Stimulated activated CD8-positive, alpha-beta memory T cell treated with anti-CD3 and anti-CD28 coated beads, Interleukin-7, amount 100 ng/mL, for 24 hours (primary cell): ENCODE measurements around the gene PKP3.
"Not testable (repeated sequence)": the region's sequence is repeated elsewhere in the genome, so short reads cannot be mapped to it uniquely, and the experiment has no call there.

Experiments
- DNase-seq: peaks from one replicate; pipeline ENCODE4 v3.0.0-alpha.2; 2020; ENCODE audit warnings: low read depth

PKP3 gene

DNA sequence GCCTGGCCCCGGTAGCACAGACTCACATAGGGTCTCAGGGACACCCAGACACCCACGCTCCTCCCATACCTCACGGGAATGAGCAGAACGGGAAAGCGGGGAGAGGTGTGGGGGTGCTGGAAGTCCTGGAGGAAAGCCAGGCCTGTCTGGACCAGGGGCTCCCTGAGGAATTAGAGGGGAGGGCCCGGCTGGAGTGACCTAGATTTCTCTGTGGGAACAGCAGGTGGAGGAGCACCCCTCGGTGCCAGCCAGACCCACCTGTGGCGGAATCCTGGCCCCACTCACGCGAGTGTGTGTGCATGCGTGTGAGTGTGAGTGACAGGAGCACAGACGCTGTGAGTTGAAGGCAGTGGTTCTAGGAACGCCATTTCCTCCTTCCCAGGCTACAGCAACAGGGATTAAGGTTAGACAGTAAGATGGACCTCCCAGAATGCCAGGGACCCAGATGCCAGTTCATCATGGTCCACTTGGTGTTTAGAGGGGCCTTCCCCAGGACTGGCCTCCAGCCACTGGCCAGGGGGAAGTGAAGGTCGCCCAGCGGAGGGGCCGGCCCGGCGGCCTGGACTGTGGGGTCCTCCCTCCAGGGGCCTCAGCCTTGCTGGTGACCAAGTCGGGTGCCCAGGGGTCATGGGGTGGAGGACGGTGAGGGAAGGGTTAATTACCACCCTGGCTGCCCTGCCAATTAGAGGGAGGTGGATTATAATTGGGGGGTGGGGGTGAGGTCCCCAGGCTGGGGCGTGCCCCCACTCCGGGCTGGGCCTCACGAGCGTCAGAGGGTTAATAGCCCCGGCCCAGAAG lies 1.0 kb downstream of the PKP3 start:
- DNase-seq: no peak

DNA sequence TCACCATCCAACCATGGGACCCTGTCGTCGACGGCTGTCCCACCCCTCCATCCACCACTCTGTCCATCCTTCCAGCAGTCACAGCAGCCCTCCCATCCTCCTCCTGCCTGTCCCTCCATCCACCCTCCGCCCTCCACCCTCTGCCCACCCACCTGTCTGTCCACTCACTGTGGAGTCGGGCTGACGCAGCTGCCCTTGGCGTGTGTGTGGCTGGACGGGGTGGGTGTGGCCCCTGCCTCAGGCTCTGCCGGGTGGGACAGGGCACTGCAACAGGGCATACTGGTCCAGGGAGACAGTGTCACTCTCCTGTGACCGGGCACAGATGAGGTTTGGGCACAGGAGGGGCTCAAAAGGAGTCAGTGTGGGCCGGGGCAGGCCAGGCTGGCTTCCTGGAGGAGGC lies 1.9 kb downstream of the PKP3 start:
- no peak for DNase-seq

DNA sequence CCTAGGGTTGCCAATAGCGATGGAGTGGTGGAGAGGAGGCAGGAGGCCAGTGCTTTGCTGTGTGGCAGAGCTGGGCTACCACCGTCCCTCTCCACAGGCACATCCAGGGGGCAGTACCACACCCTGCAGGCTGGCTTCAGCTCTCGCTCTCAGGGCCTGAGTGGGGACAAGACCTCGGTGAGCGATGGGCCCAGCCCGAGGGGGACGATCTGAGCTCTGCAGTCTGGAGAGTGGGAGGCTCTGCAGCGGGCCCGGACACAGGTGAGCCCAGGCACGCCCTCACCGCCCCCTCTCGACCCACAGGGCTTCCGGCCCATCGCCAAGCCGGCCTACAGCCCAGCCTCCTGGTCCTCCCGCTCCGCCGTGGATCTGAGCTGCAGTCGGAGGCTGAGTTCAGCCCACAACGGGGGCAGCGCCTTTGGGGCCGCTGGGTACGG lies 2.5 kb downstream of the PKP3 start:
- DNase-seq: no peak

DNA sequence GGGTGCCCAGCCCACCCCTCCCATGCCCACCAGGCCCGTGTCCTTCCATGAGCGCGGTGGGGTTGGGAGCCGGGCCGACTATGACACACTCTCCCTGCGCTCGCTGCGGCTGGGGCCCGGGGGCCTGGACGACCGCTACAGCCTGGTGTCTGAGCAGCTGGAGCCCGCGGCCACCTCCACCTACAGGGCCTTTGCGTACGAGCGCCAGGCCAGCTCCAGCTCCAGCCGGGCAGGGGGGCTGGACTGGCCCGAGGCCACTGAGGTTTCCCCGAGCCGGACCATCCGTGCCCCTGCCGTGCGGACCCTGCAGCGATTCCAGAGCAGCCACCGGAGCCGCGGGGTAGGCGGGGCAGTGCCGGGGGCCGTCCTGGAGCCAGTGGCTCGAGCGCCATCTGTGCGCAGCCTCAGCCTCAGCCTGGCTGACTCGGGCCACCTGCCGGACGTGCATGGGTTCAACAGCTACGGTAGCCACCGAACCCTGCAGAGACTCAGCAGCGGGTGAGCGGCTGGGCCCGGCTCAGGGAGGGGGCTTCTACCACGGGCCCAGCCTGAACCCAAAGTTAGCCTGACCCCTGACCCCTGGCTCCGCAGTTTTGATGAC lies 3.0 kb downstream of the PKP3 start:
- no peak for DNase-seq

DNA sequence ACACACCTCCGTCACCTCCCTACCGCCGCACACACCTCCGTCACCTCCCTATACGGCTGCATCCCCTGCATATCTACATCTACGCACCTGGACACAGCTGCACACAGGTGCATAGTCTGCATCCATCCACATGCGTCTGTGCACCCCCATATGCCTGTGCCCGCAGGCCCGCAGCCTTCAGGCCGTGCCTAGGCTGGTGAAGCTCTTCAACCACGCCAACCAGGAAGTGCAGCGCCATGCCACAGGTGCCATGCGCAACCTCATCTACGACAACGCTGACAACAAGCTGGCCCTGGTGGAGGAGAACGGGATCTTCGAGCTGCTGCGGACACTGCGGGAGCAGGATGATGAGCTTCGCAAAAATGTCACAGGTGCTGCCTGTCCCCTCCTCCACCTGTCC lies 4.8 kb downstream of the PKP3 start:
- DNase-seq: no peak

DNA sequence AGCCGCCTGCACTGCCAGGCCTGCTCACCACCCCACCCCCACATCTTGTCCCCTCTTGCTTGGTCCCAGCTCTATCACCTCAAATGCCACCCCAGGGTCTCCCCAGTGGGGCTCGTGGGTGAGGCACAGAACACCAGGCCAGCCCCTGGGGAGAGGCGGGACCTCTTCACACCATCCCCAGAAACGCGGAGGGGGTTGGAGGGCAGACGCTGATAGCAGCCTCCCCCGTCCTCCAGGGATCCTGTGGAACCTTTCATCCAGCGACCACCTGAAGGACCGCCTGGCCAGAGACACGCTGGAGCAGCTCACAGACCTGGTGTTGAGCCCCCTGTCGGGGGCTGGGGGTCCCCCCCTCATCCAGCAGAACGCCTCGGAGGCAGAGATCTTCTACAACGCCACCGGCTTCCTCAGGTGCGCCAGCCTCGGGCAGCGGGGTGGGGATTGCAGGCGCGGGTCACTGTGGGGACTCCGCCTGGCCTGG lies 5.8 kb downstream of the PKP3 start:
- DNase-seq: no peak

DNA sequence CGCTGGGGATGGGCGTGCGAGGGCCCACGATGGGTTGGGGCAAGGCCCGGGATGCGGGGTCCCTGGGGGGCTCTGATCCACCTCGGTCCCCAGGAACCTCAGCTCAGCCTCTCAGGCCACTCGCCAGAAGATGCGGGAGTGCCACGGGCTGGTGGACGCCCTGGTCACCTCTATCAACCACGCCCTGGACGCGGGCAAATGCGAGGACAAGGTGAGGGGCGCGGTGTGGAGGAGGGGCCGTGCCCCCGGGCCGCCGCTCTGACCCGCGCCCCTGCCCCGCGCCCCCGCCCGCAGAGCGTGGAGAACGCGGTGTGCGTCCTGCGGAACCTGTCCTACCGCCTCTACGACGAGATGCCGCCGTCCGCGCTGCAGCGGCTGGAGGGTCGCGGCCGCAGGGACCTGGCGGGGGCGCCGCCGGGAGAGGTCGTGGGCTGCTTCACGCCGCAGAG lies 6.3 kb downstream of the PKP3 start:
- DNase-seq: no peak

DNA sequence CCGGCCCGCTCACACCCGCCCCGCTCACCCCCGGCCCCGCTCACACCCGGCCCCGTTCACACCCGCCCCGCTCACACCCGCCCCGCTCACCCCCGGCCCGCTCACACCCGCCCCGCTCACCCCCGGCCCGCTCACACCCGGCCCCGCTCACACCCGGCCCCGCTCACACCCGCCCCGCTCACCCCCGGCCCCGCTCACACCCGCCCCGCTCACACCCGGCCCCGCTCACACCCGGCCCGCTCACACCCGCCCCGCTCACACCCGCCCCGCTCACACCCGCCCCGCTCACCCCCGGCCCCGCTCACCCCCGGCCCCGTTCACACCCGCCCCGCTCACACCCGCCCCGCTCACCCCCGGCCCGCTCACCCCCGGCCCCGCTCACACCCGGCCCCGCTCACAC lies 7.2 kb downstream of the PKP3 start:
- not testable (repeated sequence) for DNase-seq

DNA sequence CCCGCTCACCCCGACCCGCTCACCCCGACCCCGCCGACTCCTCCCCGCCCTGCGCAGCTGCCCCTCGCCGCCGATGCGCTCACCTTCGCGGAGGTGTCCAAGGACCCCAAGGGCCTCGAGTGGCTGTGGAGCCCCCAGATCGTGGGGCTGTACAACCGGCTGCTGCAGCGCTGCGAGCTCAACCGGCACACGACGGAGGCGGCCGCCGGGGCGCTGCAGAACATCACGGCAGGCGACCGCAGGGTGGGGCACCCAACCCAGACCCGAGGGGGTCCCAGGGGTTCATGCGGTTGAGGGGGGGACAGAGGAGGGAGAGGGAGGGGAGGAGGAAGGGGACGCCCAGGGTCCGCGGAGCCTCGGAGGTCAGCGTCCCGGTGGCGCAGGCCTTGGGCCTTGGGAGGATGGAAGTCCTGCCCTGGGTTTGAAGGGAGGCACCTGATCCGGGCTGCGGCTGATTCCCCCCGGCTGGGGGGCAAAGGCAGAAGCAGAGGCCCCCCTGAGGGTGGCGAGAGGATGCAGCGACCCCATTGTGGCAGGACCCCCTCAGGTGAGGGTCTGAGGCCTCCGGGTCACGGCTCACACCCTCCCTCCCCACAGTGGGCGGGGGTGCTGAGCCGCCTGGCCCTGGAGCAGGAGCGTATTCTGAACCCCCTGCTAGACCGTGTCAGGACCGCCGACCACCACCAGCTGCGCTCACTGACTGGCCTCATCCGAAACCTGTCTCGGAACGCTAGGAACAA lies 9.2 kb downstream of the PKP3 start:
- no peak for DNase-seq

DNA sequence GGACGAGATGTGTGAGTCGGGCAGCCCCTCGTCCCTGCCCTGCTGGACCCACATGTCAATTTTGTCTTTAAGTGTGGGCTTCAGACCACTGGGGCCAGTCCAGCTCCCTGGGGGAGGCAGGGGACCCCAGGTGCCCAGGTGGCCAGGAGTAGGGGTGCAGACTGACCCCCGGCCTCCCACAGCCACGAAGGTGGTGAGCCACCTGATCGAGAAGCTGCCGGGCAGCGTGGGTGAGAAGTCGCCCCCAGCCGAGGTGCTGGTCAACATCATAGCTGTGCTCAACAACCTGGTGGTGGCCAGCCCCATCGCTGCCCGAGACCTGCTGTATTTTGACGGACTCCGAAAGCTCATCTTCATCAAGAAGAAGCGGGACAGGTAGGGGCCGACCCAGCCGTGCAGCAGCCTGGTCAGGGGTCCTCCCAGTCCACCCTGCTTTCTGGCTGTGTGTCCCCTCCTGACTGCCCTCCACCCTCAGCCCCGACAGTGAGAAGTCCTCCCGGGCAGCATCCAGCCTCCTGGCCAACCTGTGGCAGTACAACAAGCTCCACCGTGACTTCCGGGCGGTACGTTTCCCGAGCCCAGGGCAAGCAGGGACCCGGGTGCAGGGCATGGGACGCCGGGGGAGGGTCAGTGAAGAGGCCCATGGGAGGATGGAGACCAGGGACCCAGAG lies 9.9 kb downstream of the PKP3 start:
- DNase-seq: no peak

DNA sequence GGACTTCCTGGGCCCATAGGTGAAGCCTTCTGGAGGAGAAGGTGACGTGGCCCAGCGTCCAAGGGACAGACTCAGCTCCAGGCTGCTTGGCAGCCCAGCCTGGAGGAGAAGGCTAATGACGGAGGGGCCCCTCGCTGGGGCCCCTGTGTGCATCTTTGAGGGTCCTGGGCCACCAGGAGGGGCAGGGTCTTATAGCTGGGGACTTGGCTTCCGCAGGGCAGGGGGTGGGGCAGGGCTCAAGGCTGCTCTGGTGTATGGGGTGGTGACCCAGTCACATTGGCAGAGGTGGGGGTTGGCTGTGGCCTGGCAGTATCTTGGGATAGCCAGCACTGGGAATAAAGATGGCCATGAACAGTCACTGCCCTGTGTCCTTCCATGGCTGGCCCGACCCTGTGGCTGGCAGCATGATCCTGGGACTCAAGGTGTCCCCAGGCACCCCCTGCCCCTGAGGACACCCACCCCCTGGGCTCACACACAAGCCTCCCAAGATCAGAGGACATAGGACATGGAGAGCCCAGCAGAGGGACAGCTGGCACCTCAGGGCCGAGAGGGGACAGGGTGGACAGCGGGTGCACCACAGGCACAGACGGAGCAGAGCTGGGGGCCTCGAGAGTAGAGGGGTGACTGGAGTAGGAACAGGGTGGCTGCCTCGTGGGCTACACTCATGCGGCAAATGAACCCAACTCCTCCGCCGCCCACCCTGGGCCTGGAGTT lies 10.7 kb downstream of the PKP3 start:
- DNase-seq: no peak

DNA sequence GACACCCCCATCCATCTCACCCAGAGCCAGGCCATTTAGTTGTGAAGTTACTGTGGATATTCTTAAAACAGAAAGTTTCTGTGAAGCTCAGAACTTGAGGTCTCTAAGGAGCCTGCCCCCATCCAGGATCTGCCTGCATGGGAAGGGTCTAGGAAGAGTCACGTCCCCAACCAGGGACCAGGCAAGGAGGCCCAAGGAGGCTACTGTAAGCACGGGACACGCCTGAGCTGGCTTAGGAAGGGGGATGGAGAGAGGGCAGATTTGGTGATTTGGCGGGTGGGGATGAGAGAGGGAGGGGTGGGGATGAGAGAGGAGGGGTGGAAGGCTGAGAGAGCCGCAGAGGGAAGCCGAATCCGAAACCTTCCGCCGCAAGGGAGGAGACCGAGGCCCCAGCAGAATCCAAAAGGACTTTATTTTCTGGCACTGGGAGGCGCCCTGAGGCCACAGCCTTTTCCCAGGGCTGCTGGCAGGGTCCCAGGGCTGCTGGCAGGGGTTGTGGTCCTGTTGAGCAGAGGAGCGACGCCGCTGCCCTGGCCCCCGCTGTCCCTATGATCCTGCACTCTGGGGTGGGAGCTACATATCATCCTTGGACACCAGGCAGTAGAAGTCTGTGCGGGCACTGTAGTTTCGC lies 11.4 kb downstream of the PKP3 start:
- no peak for DNase-seq

DNA sequence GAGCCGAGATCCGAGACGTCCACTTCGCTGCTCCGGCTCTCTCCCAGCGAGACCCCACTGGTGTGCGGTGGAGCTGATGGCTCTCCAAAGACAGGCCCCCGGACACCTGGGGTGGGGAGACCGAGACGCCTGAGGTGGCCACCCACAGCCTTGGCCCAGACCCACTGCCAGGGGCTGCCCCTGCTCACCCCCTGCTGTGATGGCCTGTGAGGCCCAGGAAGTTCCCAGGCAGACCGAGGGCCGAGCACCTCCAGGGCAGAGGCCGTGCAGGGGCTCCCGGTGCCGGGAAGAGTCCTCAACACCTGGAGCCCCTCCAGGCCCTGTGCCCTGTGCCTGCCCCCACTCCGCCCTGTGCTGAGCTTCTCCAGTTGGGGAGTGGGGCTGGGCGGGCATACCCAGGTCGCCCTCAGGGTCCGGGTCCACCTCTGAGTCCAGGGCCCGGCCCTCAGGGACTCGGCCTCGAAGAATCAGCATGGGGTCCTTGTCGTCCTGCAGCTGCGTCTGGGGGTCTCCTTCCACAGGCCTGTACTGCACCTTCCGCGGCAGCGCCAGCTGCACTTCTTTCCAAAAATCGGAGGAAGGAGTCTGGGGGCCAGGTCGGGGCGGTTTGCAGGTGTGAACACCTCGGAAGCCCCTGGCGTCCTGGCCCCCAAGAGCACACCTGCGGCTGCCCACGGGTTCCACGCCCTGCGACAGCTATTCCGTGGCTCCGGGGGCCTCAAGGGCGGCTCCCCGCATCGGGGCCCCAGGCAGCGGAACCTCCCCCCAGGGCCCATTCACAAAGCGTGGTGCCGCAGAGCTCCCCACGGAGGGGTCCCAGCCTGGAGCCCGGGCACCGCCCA lies 12.2 kb downstream of the PKP3 start:
- DNase-seq: no peak

DNA sequence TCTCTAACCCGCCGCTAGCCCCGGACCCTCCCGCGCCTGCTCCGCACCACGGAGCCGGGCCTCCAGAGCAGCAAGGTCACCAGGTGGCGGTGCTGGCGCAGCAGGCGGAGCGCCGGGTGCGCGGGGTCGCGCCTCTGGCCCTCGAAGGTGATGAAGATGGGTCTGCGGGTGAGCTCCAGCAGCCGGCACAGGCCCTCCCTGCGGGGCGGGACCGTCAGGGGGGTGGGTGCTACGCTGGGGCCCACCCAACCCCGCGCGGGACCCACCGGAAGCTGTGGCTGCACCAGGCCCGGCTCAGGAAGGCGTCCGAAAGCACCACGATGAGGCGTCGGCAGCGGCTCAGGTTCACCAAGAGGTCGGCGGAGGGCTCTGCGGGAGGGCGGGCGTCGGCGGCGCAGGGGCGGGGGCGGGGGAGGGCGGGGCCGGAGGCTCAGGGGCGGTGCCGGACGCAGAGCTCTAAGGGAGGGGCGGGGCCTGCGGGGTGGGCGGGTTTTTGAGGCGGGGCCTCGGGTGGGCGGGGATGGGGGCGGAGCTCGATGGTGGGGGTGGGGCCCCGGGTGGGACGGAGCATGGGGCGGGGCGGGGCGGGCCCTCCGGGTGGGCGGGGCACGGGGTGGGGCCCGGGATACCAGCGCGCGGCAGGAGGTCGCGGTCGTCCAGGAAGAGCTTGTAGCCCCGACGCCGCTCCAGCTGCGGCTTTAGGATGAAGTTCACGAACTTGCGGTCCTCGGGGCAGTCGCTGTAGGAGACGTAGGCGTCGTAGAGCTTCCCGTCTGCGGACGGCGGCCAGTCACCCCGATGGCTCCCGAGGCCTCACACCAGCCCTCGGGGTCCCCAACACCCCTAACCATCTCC lies 13.0 kb downstream of the PKP3 start:
- peak; percentile 77 for DNase-seq

DNA sequence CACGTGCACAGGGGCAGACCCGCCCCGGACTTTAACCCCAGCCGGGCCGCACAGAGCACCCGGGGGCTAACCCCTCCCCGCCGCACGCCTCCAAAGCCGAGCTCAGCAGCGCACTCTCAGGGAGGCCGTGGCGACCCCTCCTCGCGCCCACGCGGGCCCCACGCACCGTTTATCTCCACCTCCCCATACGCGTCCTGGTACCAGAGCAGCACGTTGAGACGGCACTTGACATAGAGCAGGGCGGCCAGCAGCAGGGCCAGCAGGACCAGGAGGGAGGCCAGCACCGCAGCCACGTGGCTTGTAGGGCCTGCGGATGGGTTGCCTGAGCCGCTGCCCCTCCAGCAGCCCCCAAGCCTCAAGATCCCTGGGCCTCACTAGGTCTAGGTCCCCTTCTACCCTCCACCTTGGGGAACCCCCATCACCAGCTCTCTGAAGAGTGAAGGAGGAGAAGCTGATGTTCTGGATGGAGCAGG lies 13.7 kb downstream of the PKP3 start:
- no peak for DNase-seq

DNA sequence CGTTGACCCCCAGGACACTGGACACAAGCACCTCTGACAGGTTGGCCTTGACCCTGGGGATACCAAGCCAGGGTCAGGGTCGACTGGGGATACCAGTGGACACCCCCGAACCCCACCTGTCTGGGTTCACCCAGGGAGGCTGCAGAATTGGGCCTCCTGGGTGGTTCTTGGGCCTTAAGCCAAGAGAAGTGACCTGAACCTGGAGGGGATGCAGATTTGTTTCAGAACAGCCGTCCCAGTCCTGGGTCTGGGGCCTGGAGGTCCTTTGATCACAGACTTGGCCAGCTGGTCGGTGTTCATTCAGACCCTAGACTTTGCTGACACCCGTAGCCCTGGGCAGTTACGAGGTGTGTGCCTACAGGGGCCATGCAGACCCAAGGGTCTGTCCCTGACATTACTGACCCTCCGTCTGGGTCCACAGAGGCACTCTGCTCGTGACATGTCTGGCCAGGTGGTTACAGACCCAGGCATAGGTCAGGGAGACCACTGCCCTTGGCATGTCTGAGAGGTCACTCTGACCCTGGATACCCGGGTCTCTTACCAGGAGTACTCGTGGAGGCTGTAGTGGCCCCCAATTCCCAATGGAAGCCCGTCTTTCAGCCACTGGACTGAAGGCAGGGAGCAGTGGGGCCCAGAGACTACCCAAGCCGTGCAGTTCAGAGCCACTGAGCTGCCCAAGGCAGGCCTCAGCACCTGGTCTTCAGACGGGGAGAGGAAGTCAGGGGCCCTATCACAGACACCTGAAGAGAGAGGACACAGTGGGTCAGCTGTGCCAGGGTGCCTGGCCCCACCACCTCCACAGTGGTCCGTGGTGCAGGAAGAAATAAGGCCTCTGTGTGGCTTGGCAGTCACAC lies 14.4 kb downstream of the PKP3 start:
- DNase-seq: no peak

DNA sequence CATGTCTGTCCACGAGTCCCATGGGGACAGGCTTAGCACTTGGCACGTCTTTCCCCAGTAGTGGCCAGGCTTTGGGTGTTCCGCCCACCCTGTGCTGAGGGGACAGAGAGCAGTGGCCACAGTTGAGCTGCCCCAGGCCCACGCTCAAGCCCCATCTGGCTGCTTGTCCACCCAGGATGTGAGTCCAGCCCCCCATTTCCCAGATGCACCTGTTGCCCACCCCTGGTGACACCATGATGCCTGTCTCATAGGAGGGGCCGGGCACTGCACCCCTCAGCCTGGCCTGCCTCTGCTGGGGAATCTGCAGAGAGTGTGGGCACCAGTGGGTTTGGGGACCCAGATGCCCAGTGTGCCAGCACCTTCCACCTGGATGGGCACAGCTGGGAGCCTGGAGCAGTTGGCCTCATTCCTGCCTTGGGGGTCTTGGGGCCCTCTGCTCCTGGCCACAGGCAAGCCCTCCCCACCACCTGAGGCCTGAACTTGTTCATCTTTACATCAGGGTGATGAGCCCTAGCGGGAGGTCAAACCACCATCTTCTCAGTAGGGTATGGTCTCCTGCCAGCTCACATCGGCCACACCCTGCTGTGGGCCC lies 15.1 kb downstream of the PKP3 start:
- DNase-seq: no peak
